HG03159 (cell line): ENCODE measurements around the gene CFAP45.
"Not testable (repeated sequence)": the region's sequence is repeated elsewhere in the genome, so short reads cannot be mapped to it uniquely, and the experiment has no call there.

Source experiments
- ATAC-seq: cut with Tn5 transposase; IDR thresholded peaks from one replicate; pipeline ENCODE4 v1.9.1; 2021; ENCODE audit warnings: mild to moderate bottlenecking, moderate library complexity; ENCODE audit not compliant: unreplicated experiment

Gene CFAP45

DNA sequence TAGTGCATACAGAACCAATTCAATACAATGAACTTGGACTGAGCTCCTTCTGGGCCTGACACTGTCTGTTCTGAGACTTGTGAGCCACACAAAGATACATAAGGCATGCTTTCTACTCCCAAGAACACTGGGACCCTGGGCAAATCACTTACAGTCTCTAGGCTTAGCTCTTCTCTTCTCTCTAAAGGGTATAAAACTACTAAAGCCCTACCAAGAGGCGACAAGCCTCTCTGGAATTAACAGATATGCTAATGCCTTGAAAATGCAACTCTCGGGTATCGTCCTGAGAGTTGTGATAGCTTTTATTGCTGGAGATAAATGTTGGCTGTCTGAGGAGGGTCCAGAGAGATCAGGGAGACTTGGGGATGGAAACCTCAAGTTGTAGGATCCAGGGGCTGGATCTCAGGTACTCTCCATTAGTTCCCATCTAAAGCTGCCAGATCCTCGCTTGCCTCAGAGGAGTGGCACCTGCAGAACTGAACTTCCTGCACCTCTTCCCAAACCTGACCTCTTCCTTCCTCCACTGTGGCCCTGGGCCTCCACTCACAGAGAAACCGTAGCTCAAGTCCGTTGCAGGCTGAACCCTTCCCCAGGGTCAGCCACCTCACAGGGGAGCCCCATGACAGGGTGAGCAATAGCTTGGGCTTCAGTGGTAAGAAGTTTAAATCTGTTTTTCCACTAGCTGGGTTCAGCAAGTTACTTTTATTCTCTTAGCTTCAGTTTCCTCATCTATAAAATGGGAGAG is 11.5 kb upstream of the CFAP45 start:
- no peak for ATAC-seq

DNA sequence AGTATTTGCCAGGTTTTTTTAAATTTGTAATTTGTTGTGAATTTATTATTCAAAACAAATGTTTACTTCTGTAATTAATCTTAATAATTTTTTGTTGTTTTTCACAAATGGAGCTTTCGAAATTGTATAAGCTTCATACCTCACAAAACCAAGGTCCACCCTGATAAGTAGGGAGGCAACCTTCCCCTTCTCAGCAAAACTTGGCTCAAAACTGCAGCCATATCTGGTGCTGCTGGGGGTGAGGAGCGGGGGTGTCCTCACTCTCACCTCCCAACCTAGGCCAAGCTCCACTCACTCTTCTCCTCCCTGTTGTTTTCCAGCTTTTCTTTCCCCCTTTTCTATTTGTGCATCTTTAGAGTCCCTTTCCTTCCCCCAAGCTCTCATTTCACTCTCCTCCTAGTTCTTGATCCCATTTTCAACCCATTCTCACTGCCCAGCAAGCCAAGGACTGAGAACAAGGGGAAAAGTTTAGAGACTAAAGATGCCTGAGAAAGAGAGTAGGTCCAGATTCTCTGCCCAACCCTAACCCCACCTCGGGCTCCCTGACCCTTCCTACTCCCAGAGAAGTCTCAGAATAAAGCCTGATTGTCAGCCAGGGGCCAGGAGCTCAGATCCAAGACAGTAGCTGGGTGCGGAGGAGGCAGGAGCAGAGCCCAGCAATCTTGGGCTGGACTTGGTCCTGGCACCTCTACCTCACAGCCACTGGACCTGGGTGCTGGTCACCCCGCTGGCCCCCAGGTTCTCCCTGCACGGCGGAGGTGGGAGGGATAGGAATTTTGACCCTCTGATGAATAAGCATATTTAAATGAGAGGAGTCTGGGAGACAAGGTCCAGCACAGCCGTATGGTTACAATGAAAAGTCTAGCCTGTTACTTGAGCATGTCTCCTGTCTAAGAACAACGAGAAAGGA is 8.3 kb upstream of the CFAP45 start:
- no peak for ATAC-seq

DNA sequence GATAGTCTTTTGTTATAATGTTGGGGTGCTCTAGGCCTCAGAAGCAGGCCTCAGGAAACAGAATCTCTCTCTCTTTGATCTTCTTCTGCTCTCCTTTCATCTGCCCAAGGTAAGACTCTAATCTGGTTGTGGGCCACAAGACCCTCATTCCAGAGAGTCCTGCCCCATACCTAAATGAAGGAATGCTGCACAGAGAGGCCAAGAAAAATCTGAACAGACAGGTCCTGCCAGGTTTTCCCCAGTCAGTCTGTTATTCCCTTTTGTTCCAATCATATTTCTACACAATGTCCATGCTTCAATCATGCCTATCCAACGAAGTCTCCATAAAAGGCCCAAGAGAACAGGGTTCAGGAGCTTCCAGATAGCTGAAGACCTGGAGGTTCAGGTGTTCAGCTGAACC is 7.0 kb upstream of the CFAP45 start:
- no peak for ATAC-seq

DNA sequence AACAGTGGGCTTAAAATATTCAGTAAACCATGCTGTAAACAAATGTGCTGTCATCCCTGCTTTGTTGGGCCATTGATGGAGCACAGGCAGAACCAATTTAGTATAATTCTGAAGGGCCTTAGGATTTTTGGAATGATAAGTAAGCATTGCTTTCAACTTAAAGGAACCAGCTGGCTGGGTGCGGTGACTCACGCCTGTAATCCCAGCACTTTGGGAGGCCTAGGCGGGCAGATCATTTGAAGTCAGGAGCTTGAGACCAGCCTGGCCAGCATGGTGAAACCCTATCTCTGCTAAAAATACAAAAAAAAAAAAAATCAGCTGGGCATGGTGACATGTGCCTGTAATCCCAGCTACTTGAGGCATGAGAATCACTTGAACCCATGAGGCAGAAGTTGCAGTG is 4.1 kb upstream of the CFAP45 start:
- ATAC-seq = not testable (repeated sequence)

DNA sequence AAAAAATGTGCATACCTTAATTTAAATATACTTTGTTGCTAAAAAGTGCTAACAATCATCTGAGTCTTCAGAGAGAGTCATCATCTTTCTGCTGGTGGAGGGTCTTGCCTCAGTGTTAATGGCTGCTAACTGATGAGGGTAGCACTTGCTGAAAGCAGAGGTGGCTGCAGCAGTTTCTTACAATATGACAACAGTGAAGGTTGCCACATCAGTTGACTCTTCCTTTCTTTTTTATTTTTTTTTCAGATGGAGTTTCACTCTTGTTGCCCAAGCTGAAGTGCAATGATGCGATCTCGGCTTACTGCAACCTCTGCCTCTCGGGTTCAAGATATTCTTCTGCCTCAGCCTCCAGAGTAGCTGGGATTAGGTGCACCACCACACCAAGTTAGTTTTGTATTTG is 2.6 kb upstream of the CFAP45 start:
- no peak for ATAC-seq

DNA sequence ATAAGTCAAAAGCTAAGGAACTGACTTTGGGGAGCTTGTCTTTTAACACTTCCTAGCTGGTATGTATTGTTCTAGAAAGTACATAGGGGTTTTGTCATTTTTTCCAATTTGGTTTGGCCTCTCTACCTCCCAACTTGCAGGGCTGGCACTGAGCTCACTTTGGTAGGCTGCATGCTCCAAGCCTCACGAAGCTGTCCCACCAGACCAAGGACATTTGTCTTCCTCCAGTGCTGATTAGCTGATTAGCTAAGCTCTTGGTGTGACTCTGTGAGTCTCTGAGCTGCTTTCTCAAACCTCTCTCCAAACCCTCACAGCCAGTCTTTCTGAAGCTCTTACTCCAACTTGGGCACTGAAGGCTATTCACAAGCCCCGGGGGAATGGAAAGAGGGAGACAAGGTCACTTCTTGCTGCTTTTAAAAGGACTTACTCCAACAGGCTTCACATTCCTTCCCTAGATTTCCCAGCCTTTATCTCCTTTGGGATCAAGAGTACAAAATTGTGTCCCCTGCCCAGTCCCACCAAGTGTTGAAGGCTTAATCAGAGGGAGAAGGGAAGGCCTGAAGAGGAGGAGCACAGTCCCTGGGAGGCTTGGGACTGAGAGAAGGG is 893 bp upstream of the CFAP45 start:
- no peak for ATAC-seq

DNA sequence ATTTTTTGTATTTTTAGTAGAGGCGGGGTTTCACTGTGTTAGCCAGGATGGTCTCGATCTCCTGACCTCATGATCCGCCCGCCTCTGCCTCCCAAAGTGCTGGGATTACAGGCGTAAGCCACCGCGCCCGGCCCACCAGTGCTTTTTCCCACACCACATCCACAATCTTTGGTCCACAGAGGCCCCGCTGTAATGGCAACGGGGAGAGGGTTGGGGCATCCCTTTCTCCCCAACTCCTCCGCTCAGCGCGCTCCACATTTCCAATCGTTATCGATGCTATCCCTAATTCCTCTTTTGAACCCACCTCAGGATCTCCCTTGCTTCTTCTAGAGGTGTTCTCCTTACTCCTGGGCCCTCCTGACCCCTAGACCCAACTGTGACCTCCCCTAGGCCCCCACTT is 331 bp downstream of the CFAP45 start:
- ATAC-seq = not testable (repeated sequence)

DNA sequence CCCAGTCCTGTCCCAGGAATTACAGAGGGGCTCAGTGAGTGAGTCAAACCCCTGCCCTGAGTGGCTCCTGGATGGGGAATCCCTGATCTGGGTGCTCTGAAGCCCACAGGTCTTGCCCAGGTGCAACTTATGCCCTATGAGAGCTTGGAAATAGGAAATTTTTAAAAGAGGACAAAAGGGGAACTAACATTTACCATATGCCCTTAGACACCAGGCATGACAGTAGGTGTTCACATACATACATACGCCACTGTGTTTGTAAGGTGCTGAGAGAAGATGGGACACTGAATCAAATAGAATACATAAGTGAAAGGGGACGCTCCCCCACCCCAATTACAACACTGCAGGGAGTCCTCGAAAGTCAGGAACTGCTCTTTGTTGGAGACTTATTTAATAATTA is 1.4 kb downstream of the CFAP45 start:
- no peak for ATAC-seq

DNA sequence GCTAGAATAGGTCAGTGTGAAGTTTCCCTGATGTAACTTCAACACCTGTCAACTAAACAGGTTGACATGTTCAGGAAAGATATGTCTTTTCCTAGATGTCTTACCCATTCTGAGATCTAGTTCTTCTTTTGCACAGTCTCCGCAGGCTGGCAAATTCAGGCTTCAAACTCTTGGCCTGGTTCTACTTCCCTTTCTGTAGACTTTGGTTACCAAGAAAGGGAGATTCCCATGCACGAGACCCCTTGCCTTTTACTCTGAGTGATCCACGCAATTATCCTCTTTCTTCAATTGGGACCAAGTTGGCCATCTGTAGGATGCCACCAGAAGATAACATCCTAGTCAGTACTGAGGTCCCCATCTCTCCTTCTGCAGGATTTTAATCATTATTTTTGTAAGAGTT is 2.0 kb downstream of the CFAP45 start:
- no peak for ATAC-seq

DNA sequence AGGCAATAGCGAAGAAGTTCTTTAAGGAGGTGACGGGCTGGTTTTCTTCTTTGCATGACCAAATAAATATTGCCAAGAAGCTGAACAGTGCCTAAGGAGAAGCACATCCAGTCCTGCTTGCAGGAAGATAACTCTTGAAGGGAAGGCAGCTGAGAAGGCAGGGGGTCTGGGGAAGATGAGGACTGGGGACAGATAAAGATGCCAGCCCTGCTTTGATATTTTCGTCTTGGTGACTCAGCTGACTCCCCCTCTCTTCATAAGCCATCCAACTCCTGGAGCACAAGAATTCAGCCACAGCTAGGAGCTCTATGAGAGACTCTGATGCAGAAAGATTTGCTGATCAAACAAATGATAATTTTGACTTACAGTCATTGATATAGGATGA is 3.4 kb downstream of the CFAP45 start:
- ATAC-seq = no peak

DNA sequence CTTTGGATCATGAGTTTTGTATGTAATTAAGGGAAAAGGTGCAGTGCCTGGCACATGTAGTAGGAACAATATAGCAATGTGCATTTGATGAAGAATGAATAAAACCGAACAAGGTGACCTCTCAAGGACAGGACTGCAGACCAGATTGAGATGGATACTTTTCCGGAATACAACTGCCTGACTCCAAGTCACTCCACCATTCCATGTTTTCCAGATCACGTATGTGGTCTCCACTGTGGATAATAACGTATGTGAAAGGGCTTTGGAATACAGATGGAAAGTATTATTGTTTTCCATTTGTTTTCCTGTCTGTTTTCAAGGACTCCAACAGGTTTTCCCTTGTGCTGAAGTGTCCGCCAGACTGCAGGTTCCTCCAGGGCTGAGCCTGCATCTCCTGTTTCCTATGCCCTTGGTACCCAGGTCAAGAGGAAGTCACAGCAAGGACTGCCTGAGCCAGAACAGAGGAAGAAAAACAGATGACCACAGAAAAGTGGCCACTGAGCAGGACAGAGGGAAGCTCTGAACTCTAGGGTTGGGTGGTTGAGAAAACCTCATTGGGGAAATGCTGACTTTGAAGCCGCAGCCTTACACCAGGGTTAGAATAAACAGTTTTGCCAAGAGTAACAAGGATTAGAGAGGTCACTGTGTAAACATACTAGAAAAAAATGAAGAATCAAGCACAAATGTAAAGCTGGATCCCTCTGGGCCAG is 4.0 kb downstream of the CFAP45 start:
- no peak for ATAC-seq

DNA sequence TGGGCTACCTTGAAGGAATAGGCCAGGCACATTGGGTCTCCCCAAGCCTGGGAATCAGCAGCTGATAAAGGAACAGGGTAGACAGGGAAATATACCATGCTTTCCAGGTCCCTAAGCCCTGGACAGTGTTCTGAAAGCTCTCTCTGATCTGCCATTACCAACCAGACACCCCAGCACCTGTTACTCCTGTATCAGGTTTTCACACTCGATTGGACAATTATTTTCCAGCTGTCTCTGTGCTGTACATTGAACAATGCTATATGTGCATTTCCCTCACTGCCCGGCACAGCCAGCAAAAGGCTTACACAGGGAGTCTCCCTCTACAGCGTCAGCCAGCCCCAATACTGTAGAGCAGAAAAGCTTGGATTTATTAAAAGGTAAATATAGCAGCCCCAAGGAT is 4.7 kb downstream of the CFAP45 start:
- no peak for ATAC-seq

DNA sequence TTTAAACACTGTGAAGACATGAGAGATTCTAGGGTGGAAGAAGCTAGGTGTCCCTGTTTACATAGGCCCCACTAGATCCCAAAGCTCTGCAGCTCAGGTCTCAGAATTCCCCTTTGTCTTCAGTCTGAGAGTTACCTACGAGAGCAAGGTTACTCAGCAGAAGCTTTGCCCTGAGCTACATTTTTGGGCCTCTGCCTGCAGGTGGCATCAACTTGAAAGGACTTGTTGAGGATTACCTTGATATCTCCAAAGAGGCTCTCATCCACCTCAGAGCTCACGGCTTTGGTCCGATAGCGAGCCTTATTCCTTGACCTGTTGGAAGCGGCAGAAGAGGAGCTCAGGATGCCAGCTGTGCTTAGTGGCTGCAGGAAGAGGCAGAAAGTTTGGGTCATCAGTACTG is 7.0 kb downstream of the CFAP45 start:
- no peak for ATAC-seq

DNA sequence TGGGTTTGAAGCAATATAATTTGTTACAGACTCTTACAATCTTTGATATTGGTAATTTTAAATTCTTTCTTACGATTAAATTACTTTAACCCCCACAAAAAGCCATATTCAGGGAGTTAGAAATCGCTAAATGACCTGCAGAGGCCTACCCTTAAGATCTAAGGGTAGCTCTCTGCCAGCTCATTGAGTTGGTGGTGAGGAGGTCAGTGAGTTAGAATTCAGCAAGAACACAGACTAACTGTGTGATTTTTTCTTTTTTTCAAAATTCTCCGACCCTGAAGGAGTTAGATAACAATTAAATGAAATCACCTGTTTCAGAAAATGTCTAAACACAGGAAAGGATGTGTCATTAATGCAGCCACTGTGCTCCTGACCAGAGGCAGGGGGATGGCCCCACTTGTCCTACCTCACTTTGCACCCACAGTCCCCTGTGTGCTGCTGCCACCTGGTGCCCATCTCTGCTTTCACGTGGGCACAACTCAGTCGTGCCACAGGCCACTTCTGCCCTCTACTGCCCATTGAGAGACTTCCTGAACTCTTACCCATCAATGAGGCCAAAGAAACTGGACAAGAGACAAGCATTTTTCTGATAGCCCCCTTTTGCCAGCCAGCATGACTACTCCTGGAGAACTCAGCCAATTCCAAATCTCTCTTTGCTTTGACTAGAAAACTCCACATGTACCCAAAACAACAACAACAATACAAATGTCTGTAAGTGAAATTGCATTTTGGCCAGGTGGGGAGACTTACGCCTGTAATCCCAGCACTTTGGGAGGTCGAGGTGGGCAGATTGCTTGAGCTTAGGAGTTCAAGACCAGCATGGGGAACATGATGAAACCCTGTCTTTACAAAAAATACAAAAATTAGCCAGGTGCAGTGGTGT is 8.4 kb downstream of the CFAP45 start:
- ATAC-seq = peak; percentile 42

DNA sequence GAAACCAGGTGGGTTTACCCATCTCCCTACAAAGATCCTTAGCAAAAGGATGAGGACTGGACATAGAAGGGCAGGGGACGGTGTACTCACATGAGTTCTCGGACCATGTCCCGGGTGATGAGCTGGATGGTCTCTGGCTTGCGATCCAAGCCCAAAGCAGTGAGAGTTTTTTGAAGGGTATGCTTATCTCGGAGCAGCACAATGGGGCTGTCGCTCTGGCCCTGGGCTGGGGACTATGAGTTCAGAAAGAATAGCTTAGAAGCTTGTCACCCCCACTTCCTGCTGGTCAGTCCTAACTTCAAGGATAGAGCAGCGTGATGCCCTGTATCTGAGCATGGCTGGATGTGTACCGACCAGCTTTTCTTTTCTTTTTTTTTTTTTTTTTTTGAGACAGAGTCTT is 9.6 kb downstream of the CFAP45 start:
- ATAC-seq = no peak

DNA sequence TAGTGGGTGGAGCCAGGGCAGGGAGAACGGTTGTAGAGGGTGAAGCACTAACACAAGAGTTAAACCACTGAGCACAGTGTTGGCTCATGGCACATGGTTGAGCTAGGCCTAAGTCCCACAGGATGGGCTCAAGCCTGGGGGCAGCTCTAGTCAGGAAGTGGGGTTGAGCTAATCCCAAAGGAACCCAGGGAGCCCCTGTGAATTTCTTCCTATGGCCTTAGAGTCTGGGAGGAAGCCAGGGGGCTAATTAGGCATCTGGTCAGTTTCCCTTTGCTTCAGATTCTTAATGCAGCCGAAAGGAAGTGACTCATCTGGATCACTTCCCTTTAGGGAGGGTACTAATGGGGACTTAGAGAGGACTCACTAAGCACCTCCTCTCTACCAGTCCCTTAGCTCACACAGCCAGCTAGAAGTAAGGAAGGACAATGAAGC is 10.1 kb downstream of the CFAP45 start:
- ATAC-seq = peak; percentile 93

DNA sequence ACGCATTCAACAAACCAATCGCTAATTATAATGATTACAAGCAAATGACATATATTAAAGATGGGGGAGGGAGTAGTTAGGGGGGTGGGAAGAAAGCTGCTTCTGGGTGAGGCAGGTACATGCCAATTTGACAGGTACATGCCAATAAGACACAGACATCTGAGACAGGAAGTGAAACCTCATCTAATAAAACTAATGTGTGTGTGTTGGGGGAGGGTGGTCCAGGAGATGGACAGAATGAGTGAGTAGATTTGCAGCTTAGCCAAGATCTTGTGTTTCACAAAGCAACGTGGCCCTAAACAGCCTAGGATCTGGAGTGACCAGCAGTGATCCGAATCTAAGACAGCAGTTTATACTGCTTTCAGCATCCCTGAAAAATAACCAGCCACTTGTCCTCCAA is 10.8 kb downstream of the CFAP45 start:
- ATAC-seq = peak; percentile 41

DNA sequence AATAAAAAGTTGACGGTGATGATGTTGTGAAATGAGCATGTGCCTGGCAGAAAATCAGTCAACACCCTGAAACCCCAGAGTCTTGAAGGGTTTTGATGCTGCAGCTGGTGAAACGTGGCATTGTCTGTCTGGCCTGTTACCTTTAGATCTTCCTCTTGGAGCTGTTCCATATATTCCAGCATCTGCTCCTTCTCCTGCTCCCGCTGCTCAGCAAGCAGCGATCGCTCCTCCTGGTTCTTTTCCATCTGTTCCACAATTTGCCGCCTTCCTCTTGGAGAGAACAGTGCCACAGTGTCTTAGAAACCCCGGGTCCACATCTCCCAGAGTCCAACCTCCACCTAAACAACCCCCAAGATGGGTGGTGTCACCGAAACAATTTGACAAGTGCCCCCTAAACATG is 15.7 kb downstream of the CFAP45 start:
- ATAC-seq = no peak

DNA sequence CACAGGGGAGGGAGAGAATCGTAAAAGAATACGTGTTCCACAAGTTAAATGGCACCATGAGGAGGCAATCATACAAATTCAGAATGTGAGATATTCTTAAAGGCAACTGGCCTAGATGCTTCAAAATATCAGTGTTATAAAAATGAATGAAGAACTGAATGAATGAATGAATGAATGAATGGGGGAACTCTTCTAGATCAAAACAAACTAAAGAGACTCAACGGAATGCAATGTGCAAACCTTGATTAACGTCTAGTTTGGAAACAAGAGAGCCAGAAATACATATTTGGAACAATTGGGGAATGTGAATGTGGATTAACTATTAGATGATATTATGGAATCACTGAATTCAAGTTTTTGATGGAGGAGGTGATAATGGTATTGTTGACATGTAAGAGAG is 16.8 kb downstream of the CFAP45 start:
- no peak for ATAC-seq

DNA sequence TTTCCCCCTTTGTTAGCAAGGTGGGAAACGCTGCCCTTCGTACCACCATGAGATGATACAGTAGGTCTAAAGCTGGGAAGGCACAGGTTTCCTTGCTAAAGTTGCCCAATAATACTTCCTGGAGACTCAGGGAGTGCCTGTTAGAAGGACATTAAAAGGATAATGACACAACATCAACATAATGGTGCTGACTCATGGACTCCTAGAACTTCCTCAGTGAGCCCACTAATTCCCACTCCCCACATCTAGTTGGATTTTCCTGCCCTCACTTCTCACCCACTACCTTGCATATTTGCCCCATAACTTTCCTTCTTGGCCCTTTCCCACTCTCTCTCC is 17.5 kb downstream of the CFAP45 start:
- ATAC-seq = no peak
